HG03571 (cell line): ENCODE results near the gene CPTP.

ENCODE experiments used
- ATAC-seq: cut with Tn5 transposase; IDR thresholded peaks from one replicate; pipeline ENCODE4 v1.9.1; 2021; ENCODE audit not compliant: unreplicated experiment

The CPTP gene

DNA sequence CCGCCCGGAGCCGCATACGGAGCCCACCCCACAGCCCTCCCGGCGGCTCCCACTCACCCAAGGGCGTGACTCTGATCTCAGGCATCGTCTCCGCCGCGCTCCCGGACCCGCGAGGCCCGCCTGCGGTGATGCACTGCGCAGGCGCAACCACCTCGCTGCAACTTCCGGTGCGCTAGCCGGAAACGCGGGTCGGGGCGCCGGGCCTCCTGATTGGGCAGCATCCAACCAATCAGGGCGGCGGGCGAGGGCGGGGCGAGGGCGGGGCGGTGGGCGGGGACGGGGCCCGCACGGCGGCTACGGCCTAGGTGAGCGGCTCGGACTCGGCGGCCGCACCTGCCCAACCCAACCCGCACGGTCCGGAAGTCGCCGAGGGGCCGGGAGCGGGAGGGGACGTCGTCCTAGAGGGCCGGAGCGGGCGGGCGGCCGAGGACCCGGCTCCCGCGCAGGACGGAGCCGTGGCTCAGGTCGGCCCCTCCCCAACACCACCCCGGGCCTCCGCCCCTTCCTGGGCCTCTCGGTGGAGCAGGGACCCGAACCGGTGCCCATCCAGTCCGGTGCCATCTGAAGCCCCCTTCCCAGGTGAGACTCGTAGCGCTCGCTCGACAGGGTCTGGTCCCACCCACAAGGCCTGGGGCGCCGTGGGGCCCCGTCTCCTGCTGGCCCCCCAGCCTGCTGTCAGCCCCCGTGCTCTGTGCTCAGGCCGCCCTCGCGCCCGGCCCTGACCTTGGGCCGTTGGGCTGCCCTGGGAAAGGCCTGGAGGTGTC is at the start of gene CPTP, which contains the start of gene INTS11:
Gene CPTP (plus strand): TSS at position 279 of the 764 bp plus-strand sequence. CDS start 2,109 bp downstream, outside the sequence.
Gene INTS11 (minus strand): TSS at position 137 of the 764 bp plus-strand sequence. CDS start 52 bp downstream, at position 85.
- ATAC-seq: peak; percentile 53

- ATAC-seq: no peak
These were observed 49.6 kb upstream of the CPTP start for GRCh38 chr1:1274931-1275431.

- ATAC-seq: no peak
These were observed 48.8 kb upstream of the CPTP start for GRCh38 chr1:1275836-1276235.

DNA sequence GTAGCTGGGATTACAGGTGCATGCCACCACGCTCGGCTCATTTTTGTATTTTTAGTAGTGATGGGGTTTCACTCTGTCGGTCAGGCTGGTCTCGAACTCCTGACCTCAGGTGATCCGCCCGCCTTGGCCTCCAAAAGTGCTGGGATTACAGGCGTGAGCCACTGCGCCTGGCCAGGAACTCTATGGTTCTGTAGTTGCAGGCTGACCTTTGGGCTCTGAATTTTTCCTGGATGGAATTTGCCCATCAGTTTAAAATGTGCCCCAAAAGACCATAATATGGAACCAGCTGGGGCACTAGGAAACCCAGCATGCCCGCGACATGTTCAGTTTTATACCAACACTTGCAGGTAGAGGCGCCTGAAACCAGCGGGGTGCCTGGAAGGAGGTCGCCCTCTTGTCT is 46.0 kb upstream of the CPTP start:
- no peak for ATAC-seq

- ATAC-seq: no peak
These were observed 45.6 kb upstream of the CPTP start for GRCh38 chr1:1279028-1279427.

GRCh38 chr1:1280782-1281481 is 43.7 kb upstream of the CPTP start:
- no peak for ATAC-seq

- no peak for ATAC-seq
These were observed 42.9 kb upstream of the CPTP start for GRCh38 chr1:1281533-1282321.

- ATAC-seq: no peak
These were observed 41.6 kb upstream of the CPTP start for GRCh38 chr1:1282998-1283397.

GRCh38 chr1:1283821-1284220 is 40.8 kb upstream of the CPTP start:
- ATAC-seq: no peak

- ATAC-seq: no peak
These were observed 40.1 kb upstream of the CPTP start for GRCh38 chr1:1284221-1285101.

DNA sequence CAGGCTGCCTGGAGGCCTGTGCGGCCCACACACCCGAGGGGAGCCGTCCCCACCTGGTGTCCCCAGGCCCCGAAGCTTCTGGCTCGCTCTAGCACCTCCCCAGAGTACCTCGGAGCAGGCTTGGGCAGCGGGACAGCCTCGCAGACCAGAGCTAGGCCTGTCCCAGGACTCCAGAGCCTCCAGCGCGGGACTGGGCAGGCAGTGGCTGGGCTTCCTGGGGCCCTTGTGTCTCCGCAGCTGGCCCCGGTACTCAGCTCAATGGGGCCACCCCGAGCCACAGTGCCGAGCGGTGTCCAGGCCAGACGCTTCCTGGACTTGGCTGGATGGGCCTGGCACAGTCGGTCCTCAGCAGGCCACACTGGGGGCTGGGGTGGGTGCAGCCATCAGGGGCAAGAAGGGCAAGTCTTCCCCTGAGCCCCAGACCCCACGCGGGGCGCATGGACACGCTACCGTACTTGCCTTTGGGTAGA is 39.5 kb upstream of the CPTP start:
- no peak for ATAC-seq

DNA sequence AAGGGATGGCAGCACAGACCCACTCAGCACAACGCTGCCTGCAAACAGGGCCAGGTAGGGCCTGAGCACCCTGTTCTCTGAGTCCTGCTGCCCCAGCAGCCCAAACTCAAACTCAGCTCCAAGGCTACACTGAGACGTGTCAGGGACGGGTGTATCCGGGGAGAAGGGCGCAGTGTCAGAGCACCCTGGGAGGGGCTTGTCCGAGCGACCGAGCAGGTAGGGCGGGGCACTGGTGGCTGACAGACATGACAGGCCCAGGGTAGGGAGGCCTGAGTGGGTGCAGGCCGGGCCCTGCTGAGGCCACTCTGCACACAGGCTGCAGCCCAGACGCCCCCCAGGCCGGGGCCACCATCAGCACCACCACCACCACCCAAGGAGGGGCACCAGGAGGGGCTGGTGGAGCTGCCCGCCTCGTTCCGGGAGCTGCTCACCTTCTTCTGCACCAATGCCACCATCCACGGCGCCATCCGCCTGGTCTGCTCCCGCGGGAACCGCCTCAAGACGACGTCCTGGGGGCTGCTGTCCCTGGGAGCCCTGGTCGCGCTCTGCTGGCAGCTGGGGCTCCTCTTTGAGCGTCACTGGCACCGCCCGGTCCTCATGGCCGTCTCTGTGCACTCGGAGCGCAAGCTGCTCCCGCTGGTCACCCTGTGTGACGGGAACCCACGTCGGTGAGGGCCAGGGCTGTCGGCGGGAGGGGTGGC is 38.8 kb upstream of the CPTP start:
- no peak for ATAC-seq

GRCh38 chr1:1286313-1287261 is 38.0 kb upstream of the CPTP start:
- ATAC-seq: no peak

DNA sequence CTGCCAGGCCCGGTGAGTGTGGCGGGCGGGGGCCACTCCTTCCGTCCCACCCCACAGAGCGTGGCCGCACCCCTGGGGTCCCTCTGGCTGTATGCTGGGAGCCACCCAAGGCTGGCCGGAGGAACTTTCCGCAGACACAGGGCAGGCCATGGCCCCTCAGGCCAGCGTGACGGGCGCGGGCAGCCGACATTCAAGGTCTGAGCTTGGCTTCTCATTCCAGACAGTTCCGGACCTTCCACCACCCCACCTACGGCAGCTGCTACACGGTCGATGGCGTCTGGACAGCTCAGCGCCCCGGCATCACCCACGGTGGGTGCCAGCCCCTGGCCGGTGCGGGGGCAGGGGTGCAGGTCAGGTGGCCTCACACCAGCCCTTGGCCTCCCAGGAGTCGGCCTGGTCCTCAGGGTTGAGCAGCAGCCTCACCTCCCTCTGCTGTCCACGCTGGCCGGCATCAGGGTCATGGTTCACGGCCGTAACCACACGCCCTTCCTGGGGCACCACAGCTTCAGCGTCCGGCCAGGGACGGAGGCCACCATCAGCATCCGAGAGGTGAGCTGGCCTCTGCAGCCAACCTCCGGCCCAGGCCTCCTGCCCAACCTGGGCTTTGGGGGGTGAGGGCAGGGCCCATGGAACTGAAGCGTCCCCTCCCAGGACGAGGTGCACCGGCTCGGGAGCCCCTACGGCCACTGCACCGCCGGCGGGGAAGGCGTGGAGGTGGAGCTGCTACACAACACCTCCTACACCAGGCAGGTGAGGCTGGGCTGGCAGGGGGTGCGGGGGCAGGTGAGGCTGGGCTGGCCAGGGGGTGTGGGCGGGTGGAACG is 37.1 kb upstream of the CPTP start:
- ATAC-seq: no peak

- ATAC-seq: no peak
These were observed 34.3 kb upstream of the CPTP start for GRCh38 chr1:1290238-1290731.

DNA sequence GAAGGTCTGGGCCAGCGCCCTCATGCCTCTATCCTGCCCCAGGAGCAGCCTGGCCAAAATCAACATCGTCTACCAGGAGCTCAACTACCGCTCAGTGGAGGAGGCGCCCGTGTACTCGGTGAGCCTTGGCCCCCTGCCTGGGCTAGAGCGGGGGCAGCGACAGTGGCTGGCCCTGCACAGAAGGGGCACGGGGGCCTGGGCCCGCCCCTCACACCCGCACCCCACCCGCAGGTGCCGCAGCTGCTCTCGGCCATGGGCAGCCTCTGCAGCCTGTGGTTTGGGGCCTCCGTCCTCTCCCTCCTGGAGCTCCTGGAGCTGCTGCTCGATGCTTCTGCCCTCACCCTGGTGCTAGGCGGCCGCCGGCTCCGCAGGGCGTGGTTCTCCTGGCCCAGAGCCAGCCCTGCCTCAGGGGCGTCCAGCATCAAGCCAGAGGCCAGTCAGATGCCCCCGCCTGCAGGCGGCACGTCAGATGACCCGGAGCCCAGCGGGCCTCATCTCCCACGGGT is 33.5 kb upstream of the CPTP start:
- no peak for ATAC-seq
